Hepatocyte (in vitro differentiated cells): ENCODE data around the gene WDR75.

Experiments used
- CTCF ChIP-seq: fragments of 200-600 bp; sonication (generic); IDR thresholded peaks from 2 replicates; pipeline ENCODE4 v1.5.1; 2016; ENCODE audit warnings: antibody characterized with exemption, mild to moderate bottlenecking; ENCODE audit not compliant: poor library complexity
- EZH2 ChIP-seq: fragments of 200-600 bp; sonication (generic); IDR thresholded peaks from 2 replicates; pipeline ENCODE4 v1.6.1; 2016; ENCODE audit warnings: antibody characterized with exemption, mild to moderate bottlenecking, borderline replicate concordance
- EZH2phosphoT487 ChIP-seq: fragments of 200-600 bp; sonication (generic); IDR thresholded peaks from one replicate; pipeline ENCODE4 v1.6.1; 2018; ENCODE audit warnings: antibody characterized with exemption, mild to moderate bottlenecking, low read depth, moderate library complexity; ENCODE audit not compliant: unreplicated experiment, severe bottlenecking

GRCh38 chr2:189492451-189492850 lies 51.2 kb downstream of the WDR75 start:
- TF ChIP-seq CTCF: no peak
- TF ChIP-seq EZH2phosphoT487: no peak
- no peak for TF ChIP-seq EZH2
